Embryonic facial prominence (tissue), 1 donor: ENCODE data around the gene LILRA6.
"Not testable (repeated sequence)": the region's sequence is repeated elsewhere in the genome, so short reads cannot be mapped to it uniquely, and the experiment has no call there.

ENCODE experiments used
- DNase-seq: peaks from one replicate; pipeline ENCODE4 v3.0.0-alpha.2; 2016; ENCODE audit errors: extremely low spot score

Gene LILRA6

DNA sequence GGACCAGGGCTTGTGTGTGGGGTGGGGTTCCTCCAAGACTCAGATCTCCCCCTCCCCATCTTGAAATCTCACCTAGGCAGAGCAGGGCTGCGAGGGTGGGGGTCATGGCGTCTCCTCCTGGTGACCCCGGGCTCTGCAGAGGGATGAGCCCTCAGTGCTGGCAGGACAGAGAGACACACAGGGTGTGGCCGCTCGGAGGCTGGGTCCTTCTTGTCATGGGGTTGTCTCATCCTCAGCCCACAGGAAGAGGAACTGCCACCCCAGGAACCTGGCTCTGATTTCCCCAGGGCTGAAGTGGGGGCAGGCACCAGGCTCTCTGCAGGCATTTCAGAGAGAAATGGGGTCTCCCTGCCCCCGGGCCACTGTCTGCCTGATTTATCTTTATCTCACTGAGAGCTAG is at the start of gene LILRA6:
Gene LILRA6 (minus strand): TSS at position 145 of the 400 bp plus-strand sequence.
- DNase-seq, result not testable (repeated sequence)

DNA sequence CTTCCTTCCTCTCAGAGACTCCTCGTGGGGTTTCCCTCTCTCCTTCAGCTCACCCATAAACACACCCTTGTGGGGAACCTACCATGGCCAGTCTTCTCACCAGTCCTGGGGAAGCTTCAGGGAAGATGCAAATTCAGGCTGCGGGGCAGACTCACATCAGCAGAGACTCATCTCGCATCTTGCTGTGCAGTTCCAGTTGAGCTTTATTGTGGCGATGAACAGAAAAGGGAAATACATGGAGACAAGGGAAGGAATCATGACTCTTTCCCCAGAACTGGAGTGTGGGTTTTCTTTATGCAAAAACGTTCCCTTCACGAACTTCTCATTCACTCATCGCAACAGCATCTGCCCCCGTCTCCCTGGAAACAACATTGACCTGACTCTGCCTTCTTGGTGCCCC is 46.6 kb upstream of the LILRA6 start:
- DNase-seq, result not testable (repeated sequence)

- DNase-seq, result no peak
Observed at GRCh38 chr19:54287456-54287855, 44.9 kb upstream of the LILRA6 start.

GRCh38 chr19:54286283-54286682 is 43.7 kb upstream of the LILRA6 start:
- DNase-seq, result not testable (repeated sequence)

GRCh38 chr19:54285427-54286056 is 43.0 kb upstream of the LILRA6 start:
- DNase-seq, result not testable (repeated sequence)

DNA sequence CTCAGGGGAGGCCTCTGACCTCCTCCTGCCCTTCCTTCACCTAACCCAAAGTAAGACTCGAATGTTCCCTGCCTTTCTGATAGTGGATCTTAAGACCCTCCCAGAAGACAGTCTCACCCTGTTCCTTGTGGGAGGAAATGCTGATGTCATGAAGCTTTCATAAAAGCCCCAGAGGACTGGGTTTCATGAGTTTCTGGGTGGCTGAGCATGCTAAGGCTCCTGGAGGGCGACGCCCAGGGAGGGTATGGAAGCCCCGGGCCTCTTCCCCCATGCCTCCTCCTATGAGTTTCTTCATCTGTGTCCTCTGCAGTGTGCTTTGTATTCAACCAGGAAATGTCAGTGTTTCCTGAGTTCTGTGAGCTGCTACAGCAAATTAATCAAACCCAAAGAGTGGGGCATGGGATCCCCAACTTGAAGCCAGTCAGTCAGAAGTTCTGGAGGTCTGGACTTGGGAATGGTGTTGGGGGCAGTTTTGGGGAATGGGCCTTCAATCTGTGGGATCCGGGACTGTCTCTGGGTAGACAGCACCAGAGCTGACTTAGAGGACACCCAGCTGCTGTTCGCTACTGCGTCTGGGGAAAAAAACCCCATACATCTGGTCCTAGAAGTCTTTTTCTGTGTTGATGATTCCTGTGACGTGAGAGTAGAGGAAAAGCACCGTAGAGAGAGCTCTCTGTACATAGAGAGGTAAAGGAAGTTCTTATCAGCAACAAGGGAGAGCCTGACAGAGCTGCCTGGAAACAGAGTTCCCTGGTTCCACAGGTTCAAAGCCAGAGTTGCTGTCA is 40.3 kb upstream of the LILRA6 start:
- DNase-seq, result no peak

DNA sequence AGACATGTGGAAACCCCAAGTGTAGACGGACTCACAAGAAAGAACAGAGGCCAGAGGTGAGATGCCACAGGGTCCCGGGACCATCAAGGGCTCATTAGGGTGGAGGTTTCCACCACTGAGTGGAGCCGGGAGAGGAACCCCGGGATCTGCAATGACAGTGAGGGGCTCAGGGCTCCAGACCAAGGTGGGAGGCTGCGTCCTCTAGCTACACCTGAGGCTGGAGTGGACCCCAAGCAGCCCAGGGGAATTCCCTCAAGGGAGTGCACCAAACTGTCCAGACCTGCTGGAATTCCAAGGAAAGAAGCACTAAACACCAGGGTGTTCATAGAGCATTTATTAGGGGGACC is 39.1 kb upstream of the LILRA6 start:
- not testable (repeated sequence) for DNase-seq

GRCh38 chr19:54281007-54281728 is 38.6 kb upstream of the LILRA6 start, which contains the start of gene LILRB2:
Gene LILRB2, minus strand, starts transcription at chr19:54281110. Its CDS starts 614 bp downstream, at chr19:54280496.
- no peak for DNase-seq

GRCh38 chr19:54280441-54280840 is 37.9 kb upstream of the LILRA6 start:
- DNase-seq, result not testable (repeated sequence)

DNA sequence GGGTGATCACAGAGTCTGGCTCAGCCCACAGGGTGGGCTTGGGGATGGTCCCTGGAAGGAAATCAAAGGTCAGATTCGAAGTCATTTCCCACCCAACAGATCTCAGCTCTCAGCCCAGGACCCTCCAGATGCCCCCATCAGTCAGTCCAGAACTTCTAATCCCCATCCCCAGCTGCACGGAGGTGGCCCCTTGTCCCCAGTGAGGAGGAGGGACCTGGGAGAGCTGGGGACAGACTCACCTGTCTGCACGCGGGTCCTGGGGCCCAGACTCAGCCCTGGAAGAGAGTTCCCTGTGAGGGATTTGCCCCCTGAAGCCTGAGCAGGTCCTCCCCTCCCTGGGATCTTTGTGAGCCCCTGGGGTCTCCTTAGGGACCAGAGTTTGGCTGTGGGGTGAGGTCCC is 37.4 kb upstream of the LILRA6 start:
- not testable (repeated sequence) for DNase-seq

DNA sequence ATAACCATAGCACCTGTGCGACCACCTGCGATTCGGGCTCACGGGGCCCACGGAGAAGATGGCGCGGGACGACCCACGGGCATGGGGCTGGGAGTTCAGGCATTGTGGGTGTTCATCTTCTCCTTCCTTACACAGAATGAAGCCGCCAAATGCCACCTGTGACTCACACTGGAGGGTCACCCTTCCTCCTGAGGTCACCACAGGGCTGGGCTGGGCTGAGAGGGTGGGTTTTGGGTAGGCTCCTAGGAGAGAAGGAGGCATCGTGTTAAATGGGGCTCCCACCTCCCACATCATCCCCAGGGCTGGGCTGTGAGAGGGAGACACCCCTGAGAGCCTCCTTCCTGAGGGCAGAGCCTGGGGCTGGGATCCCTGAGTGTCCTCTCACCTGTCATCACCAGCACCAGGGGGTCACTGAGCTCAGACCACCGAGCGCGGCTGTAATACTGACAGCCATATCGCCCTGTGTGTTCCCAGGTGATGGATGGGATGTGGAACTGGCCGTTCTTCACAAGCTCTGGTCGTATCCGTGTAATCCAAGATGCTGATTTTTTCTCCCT is 36.9 kb upstream of the LILRA6 start:
- no peak for DNase-seq

GRCh38 chr19:54278571-54279195 is 36.1 kb upstream of the LILRA6 start:
- DNase-seq, result not testable (repeated sequence)

DNA sequence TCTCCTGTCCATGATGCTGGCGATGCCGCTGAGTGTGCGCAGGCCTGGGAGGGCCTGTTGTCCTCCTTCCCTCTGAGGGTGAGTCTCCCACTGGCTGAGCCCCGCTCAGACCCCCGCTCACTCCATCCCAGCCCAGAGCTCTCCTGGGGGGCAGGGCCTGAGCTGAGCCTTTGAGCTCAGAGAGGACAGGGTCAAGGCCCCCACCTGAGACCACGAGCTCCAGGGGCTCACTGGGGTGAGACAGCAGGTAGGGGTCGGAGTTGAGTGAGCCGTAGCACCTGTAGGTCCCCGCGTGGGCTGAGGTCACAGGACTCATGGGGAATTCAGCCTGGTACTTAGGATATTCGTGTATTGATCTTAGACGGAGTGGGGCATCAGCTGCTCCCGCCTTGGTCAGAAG is 35.5 kb upstream of the LILRA6 start:
- not testable (repeated sequence) for DNase-seq

GRCh38 chr19:54277111-54277615 is 34.6 kb upstream of the LILRA6 start:
- DNase-seq, result not testable (repeated sequence)

DNA sequence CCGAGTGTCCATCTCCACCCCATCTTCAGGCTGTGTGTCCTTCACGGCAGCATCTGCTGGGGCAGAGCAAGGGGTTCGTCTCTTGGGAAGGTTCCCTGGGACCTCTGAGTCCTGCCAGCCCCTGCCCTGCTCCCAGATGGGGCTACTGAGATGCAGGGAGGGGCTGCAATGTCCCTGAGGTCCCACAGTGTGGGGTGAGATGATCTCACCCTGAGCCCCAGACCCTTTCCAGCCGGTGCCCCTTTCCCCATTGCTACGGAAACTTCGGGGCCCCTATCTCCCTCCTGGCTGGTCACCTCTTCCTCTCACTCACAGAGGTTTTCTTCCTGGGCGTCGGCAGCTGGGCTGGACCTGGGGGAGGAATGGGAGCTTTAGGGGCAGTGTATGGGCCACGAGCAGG is 33.4 kb upstream of the LILRA6 start:
- no peak for DNase-seq

DNA sequence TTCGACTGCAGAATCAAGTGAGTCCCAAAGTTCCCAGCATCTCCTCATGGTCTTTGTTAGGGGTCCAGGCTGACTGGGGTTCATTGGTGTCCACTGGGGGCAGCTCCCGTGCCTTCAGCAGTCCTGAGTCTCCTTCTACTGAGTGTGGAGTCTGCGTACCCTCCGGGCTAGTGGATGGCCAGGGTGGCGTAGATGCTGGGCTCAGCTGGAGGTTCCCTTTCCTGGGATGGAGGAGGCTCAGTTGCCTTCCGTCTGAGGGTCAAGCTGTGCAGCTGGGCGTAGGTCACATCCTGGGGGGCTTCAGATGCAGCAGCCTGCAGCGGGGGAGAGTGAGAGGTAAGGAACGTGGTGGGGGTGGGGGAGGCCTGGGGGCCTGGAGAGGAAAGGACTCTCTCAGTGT is 31.9 kb upstream of the LILRA6 start:
- DNase-seq, result not testable (repeated sequence)

DNA sequence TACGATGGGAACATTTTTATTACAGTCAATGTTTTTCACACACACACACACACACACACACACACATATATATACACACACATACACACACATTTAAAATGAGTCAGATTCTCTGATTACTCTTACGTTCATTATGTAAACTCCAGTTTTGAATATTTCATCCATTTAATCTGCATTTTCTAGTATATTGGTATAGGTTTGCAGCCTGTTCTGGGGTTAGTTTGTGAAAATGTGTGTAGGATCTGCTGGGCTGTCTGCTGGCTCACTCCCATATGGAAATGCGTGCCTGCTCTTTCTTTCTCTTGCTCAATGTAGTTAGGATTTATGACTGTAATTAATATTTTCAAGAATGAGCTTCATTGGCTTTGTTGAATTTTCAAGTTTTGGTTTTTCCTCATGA is 31.2 kb upstream of the LILRA6 start:
- DNase-seq, result no peak

DNA sequence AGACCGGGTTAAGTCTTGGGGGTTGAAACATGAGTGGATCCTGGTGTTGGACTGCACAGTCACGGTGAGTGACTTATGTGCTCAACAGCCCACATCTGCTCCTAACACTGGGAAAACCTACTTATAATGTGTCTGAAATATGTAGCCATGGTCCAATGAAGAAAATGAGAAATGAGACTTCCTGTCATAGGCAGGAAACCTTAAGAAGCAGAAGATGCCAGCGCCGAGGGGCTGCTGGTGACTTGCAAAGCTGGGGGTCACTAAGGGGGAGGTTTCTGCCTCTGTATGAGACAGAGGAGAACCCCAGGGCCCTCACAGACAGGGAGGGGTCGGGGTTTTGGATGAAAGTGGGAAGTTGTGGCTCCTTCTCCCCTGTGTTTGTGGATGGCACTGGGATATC is 29.6 kb upstream of the LILRA6 start:
- not testable (repeated sequence) for DNase-seq

- not testable (repeated sequence) for DNase-seq
Observed at GRCh38 chr19:54271587-54271986, 29.0 kb upstream of the LILRA6 start.

DNA sequence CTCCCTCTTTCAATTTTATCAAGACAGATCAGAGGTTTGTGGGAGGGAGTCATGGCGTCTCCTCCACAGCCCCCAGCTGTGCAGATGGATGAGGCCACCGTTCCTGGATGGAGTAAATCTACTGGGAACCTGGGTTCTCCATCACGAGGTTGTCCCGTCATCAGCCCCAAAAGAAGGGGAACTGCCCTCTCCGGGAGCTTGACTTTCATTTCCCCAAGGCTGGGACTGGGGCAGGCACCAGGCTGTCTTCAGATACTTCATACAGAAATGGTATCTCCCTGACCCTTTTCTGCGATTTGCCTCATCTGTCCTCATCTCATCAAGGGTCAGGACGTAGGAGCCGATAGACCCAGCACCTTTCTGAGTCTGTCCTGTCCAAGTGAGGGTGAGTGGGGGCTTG is 28.5 kb upstream of the LILRA6 start:
- no peak for DNase-seq

GRCh38 chr19:54268936-54269335 is 26.3 kb upstream of the LILRA6 start:
- no peak for DNase-seq

- DNase-seq, result no peak
Observed at GRCh38 chr19:54266133-54266532, 23.5 kb upstream of the LILRA6 start.
